H1 (cell line): ENCODE data around the gene RPL18. TPM values are rescaled to one million over a fixed set of nuclear protein-coding genes. Genes with fewer than 3 reads are reported as not detected.

Experiments used
- CHD7 ChIP-seq: fragments of 300-600 bp; sonication (generic); IDR thresholded peaks from 2 replicates; pipeline ENCODE4 v1.7.1; 2012; ENCODE audit warnings: low read length, moderate library complexity, mild to moderate bottlenecking, inconsistent platforms; ENCODE audit not compliant: insufficient replicate concordance
- CREB1 ChIP-seq: IDR thresholded peaks from 2 replicates; pipeline ENCODE4 v1.6.1; 2012; ENCODE audit warnings: inconsistent platforms
- EGR1 ChIP-seq: IDR thresholded peaks from 2 replicates; pipeline ENCODE4 v1.6.1; 2011; ENCODE audit warnings: low read depth, low read length, borderline replicate concordance
- GTF2F1 ChIP-seq: IDR thresholded peaks from 2 replicates; pipeline ENCODE4 v1.6.1; 2012; ENCODE audit warnings: low read depth, low read length, improper control_type of control experiment, borderline replicate concordance
- POLR2AphosphoS5 ChIP-seq: IDR thresholded peaks from 2 replicates; pipeline ENCODE4 v1.6.1; 2011; ENCODE audit warnings: low read depth, low read length
- RFX5 ChIP-seq: IDR thresholded peaks from 2 replicates; pipeline ENCODE4 v1.6.1; 2011; ENCODE audit warnings: low read depth, low read length, improper control_type of control experiment, borderline replicate concordance
- RNF2 ChIP-seq: fragments of 200-900, 300-1000 bp; sonication (generic); IDR thresholded peaks from 2 replicates; pipeline ENCODE4 v1.7.1; 2016; ENCODE audit warnings: borderline replicate concordance, low read depth, mild to moderate bottlenecking, antibody characterized with exemption, low read length; ENCODE audit not compliant: poor library complexity, severe bottlenecking; ENCODE audit errors: missing control alignments
- SIN3A ChIP-seq, 2 experiments: IDR thresholded peaks in 1 of 2; conservative IDR thresholded peaks in 1 of 2; 2 replicates each; pipeline ENCODE4 v1.6.1; 2011 to 2012; ENCODE audit warnings: low read length in 2 of 2, improper control_type of control experiment in 1 of 2, low read depth in 1 of 2, mild to moderate bottlenecking in 1 of 2
- SIRT6 ChIP-seq: IDR thresholded peaks from one replicate; pipeline ENCODE4 v1.7.1; 2012; ENCODE audit warnings: low read length, inconsistent platforms
- SP1 ChIP-seq: IDR thresholded peaks from 2 replicates; pipeline ENCODE4 v1.6.1; 2011; ENCODE audit warnings: low read depth, low read length
- ZNF274 ChIP-seq: IDR thresholded peaks from 2 replicates; pipeline ENCODE4 v1.7.0; 2012; ENCODE audit warnings: low read length, borderline replicate concordance; ENCODE audit errors: extremely low read depth
- polyA plus RNA-seq, 7 experiments: library from polyadenylated mRNA; depleted of rRNA in 3 of 7; stranded (reverse) in 5 of 7; unstranded in 2 of 7; fragments of >200 nt in 5 of 7; fragments of 200-250 nt in 2 of 7; gene quantifications; 1 replicate in 5 of 7; 2 replicates in 1 of 7; 4 replicates in 1 of 7; pipeline versions ENCODE4 v1.2.1 to v1.2.3, GENCODE V29; 2011 to 2013; ENCODE audit warnings: missing spikeins in 2 of 7, mixed read lengths in 2 of 7
- total RNA-seq: library from RNA; stranded (reverse); fragmentation: NEBNext Ultra II Directional; extraction: Animal tissue kit (Norgen Biotek cat#: 25700); gene quantifications from 2 replicates; pipeline ENCODE4 v1.2.1, GENCODE V29; 2021

The RPL18 gene
- total and polyA plus RNA-seq, 2 of the 8 experiments (the other 6 are each of a cell fraction or from before 2014, with no cell fraction given): 1,669 to 2,789 TPM

- no peak for TF ChIP-seq CHD7
- TF ChIP-seq ZNF274: no peak
- TF ChIP-seq SIRT6: no peak
- TF ChIP-seq EGR1: peak; percentile 93
- TF ChIP-seq POLR2AphosphoS5: no peak; the same call in 1 of the 2 replicates
- TF ChIP-seq SIN3A (conservative IDR thresholded peaks at IDR 0.05 in 1 of 2, IDR thresholded peaks at IDR 0.05 in 1 of 2; ENCODE audit: low read depth in 1 of 2, low read length in 2 of 2): no peak
- TF ChIP-seq RFX5: no peak
- no peak for TF ChIP-seq RNF2
- TF ChIP-seq GTF2F1: no peak
- peak; percentile 66; the same call in 1 of the 2 replicates for TF ChIP-seq CREB1
- TF ChIP-seq SP1: peak; percentile 73
Observed at GRCh38 chr19:48646722-48647216, 27.8 kb upstream of the RPL18 start (continued).
